ENCODE results near the gene ASB16. TPM values are rescaled to one million over a fixed set of nuclear protein-coding genes. Genes with fewer than 3 reads are reported as not detected.

ASB16 gene
- total and polyA plus RNA-seq, 2 donors (not counting 1 experiment from before 2014, with no cell fraction given): not detected

GRCh38 chr17:44207319-44207718 is 36.8 kb downstream of the ASB16 start:
- TF ChIP-seq CTCF (IDR thresholded peaks at IDR 0.05) (no peak), EZH2 (IDR thresholded peaks at IDR 0.05; ENCODE audit: borderline replicate concordance, insufficient read depth, low read depth, low read length, poor library complexity, severe bottlenecking) (no peak)
- Mint-ChIP-seq H3K4me3 (no peak overlapping the region), H3K27ac (no peak overlapping the region), H3K9me3 (ENCODE audit: insufficient read depth) (no peaks in the 10 kb centered on the region), H3K4me1 (peaks cover 35% of the 10 kb centered on the region), H3K27me3 (no peaks in the 10 kb centered on the region)
- Histone ChIP-seq H3K9ac (ENCODE audit: low read length) (no peak overlapping the region), H3K4me3 (ENCODE audit: control extremely low read depth in 1 of 5, extremely low read depth in 1 of 5, insufficient read depth in 1 of 5, low read depth in 2 of 5, low read length in 4 of 5) (no peak overlapping the region), H2AFZ (ENCODE audit: insufficient read depth, low read depth, low read length, poor library complexity, severe bottlenecking) (no peak overlapping the region), H3K79me2 (ENCODE audit: control insufficient read depth, insufficient read depth, low read length) (peaks cover 32% of the 10 kb centered on the region), H3K36me3 (replicated peaks in 1 of 2; ENCODE audit: control extremely low read depth in 1 of 2, control insufficient read depth in 1 of 2, extremely low read depth in 1 of 2, insufficient read depth in 2 of 2, low read length in 1 of 2) (peaks cover 0 to 55% of the 10 kb centered on the region in 2 experiments), H3K4me2 (replicated peaks; ENCODE audit: low read depth, low read length, poor library complexity, severe bottlenecking) (no peak overlapping the region), H3K9me3 (ENCODE audit: control extremely low read depth in 1 of 3, control insufficient read depth in 2 of 3, insufficient read depth in 1 of 3, low read length in 2 of 3) (no peaks in the 10 kb centered on the region), H3K27ac (ENCODE audit: low read length in 2 of 2) (no peak overlapping the region), H3K27me3 (replicated peaks in 1 of 4; ENCODE audit: control extremely low read depth in 1 of 4, control insufficient read depth in 3 of 4, insufficient read depth in 4 of 4, low read length in 3 of 4) (no peaks in the 10 kb centered on the region), H4K20me1 (ENCODE audit: control insufficient read depth, insufficient read depth, low read length, poor library complexity, severe bottlenecking) (peaks cover 44% of the 10 kb centered on the region), H3K4me1 (ENCODE audit: control insufficient read depth in 2 of 2, insufficient read depth in 2 of 2, low read length in 2 of 2) (peaks cover 23 to 36% of the 10 kb centered on the region in 2 donors)
- ChIA-PET POLR2A (interaction anchor here (0.6 kb wide), 1 partner anchor 846 kb away, joined by 4 read pairs; no protein-coding TSS in a partner anchor), CTCF (interaction anchor here (0.6 to 3.5 kb wide), 4 partner anchors 9 to 141 kb away, joined by 3 to 15 read pairs (median 8); no protein-coding TSS in a partner anchor)
- ATAC-seq (ENCODE audit: low read depth): no peak
- intact Hi-C loops (cut with micrococcal nuclease): no loop called here
- no peak for DNase-seq
- 94% methylated on average over 12 of the region's 17 CpGs for WGBS (ENCODE audit: insufficient coverage)

- Histone ChIP-seq H3K9ac (ENCODE audit: low read length) (no peak overlapping the region), H2AFZ (ENCODE audit: insufficient read depth, low read depth, low read length, poor library complexity, severe bottlenecking) (no peak overlapping the region), H3K4me3 (ENCODE audit: control extremely low read depth in 1 of 5, extremely low read depth in 1 of 5, insufficient read depth in 1 of 5, low read depth in 2 of 5, low read length in 4 of 5) (no peak overlapping the region), H3K27ac (ENCODE audit: low read length in 2 of 2) (no peak overlapping the region), H3K4me2 (replicated peaks; ENCODE audit: low read depth, low read length, poor library complexity, severe bottlenecking) (no peak overlapping the region), H3K27me3 (replicated peaks in 1 of 4; ENCODE audit: control extremely low read depth in 1 of 4, control insufficient read depth in 3 of 4, insufficient read depth in 4 of 4, low read length in 3 of 4) (no peaks in the 10 kb centered on the region), H4K20me1 (ENCODE audit: control insufficient read depth, insufficient read depth, low read length, poor library complexity, severe bottlenecking) (peaks cover 44% of the 10 kb centered on the region), H3K9me3 (ENCODE audit: control extremely low read depth in 1 of 3, control insufficient read depth in 2 of 3, insufficient read depth in 1 of 3, low read length in 2 of 3) (no peaks in the 10 kb centered on the region), H3K4me1 (ENCODE audit: control insufficient read depth in 2 of 2, insufficient read depth in 2 of 2, low read length in 2 of 2) (peaks cover 23 to 37% of the 10 kb centered on the region in 2 donors), H3K79me2 (ENCODE audit: control insufficient read depth, insufficient read depth, low read length) (peaks cover 36% of the 10 kb centered on the region), H3K36me3 (replicated peaks in 1 of 2; ENCODE audit: control extremely low read depth in 1 of 2, control insufficient read depth in 1 of 2, extremely low read depth in 1 of 2, insufficient read depth in 2 of 2, low read length in 1 of 2) (peaks cover 0 to 55% of the 10 kb centered on the region in 2 experiments)
- H3K4me3 Mint-ChIP-seq: no peak overlapping the region
- intact Hi-C loops (cut with micrococcal nuclease): no loop called here
- POLR2A ChIA-PET: interaction anchor here (0.6 to 1.8 kb wide), 4 partner anchors 9 to 845 kb away, joined by 4 to 13 read pairs (median 8); no protein-coding TSS in a partner anchor
- CTCF ChIA-PET: interaction anchor here (0.6 to 6.2 kb wide), 5 partner anchors 8 to 145 kb away, joined by 3 to 98 read pairs (median 15); partner anchors contain the start of gene ATXN7L3
- H3K9me3 Mint-ChIP-seq (ENCODE audit: insufficient read depth): no peaks in the 10 kb centered on the region
- DNase-seq: no peak
- H3K27me3 Mint-ChIP-seq: no peaks in the 10 kb centered on the region
- WGBS (ENCODE audit: insufficient coverage): 89% methylated on average over 5 of the region's 5 CpGs
- H3K27ac Mint-ChIP-seq: no peak overlapping the region
- no peak for TF ChIP-seq EZH2 (IDR thresholded peaks at IDR 0.05; ENCODE audit: borderline replicate concordance, insufficient read depth, low read depth, low read length, poor library complexity, severe bottlenecking)
- TF ChIP-seq CTCF (IDR thresholded peaks at IDR 0.05): no peak
- ATAC-seq (ENCODE audit: low read depth): no peak
- peaks cover 33% of the 10 kb centered on the region for H3K4me1 Mint-ChIP-seq
These were observed 37.2 kb downstream of the ASB16 start for GRCh38 chr17:44207743-44208142.

All from B cell (primary cell).